Neural cell (in vitro differentiated cells): ENCODE data around the gene HOMEZ.

Experiments
- EZH2 ChIP-seq: fragments of 200-600, 300-800 bp; shearing (Covaris generic), sonication (generic); IDR thresholded peaks from 2 replicates; pipeline ENCODE4 v1.6.1; 2014; ENCODE audit warnings: antibody characterized with exemption, low read length, borderline replicate concordance, mild to moderate bottlenecking; ENCODE audit not compliant: insufficient read depth, poor library complexity, severe bottlenecking
- POLR2AphosphoS5 ChIP-seq: IDR thresholded peaks from 2 replicates; pipeline ENCODE4 v1.6.1; 2012
- RAD21 ChIP-seq: fragments of 450-650 bp; conservative IDR thresholded peaks from 2 replicates; pipeline ENCODE4 v1.6.1; 2014; ENCODE audit warnings: antibody characterized with exemption, mild to moderate bottlenecking, moderate library complexity
- TAF1 ChIP-seq: IDR thresholded peaks from 2 replicates; pipeline ENCODE4 v1.6.1; 2012; ENCODE audit warnings: low read depth
- TF ChIP-seq, protein P1 (sequence below): fragments of 450-650 bp; IDR thresholded peaks from 2 replicates; pipeline ENCODE4 v1.5.1; 2014; ENCODE audit warnings: antibody characterized with exemption, mild to moderate bottlenecking, moderate library complexity; ENCODE audit not compliant: poor library complexity, severe bottlenecking
- TF ChIP-seq, protein P2 (sequence below): IDR thresholded peaks from 2 replicates; pipeline ENCODE4 v1.6.1; 2012; ENCODE audit warnings: borderline replicate concordance

DNA sequence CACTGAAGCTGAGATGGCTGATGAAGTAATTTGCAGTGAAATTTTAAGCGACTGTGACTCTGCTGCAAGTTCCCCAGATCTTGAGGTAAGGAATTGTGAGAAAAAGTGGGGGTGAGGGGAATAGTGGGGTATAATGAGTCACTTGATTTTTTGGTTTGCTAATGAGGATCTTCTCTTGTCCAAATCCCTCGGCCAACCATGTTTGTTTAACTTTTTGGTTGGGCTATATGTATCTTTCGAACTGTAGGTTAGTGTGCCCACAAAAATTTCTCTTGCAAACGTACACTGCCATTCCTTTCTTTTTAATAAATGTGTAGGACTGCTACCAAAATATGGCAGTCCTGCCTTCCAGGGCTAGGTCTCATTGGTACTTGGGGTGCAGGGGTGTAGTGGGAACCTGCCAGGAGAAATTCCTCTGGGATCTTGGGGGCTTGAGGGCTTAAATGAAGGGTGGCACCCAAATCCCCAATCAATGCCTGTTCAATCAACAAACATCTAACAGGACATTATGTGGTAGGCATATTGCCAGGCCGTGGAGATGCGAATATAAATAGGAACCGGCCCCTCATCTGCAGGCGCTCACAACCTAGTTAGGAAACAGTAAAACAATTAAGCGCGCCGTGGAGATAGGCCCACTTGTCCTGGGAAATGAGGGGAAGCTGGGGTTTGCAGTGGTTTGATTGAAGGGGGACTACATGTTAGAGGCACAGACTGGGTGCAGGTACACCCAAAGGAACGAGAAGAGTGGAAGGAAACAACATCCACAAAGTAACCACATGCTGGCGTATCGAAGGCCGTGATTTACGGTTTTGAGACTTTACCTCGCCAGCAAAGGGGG, 34.0 kb upstream of the HOMEZ start:
- TF ChIP-seq EZH2 (no peak), TAF1 (no peak), POLR2AphosphoS5 (no peak), RAD21 (no peak)
- TF ChIP-seq, protein P1, sequence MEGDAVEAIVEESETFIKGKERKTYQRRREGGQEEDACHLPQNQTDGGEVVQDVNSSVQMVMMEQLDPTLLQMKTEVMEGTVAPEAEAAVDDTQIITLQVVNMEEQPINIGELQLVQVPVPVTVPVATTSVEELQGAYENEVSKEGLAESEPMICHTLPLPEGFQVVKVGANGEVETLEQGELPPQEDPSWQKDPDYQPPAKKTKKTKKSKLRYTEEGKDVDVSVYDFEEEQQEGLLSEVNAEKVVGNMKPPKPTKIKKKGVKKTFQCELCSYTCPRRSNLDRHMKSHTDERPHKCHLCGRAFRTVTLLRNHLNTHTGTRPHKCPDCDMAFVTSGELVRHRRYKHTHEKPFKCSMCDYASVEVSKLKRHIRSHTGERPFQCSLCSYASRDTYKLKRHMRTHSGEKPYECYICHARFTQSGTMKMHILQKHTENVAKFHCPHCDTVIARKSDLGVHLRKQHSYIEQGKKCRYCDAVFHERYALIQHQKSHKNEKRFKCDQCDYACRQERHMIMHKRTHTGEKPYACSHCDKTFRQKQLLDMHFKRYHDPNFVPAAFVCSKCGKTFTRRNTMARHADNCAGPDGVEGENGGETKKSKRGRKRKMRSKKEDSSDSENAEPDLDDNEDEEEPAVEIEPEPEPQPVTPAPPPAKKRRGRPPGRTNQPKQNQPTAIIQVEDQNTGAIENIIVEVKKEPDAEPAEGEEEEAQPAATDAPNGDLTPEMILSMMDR = no peak
- TF ChIP-seq, protein P2, sequence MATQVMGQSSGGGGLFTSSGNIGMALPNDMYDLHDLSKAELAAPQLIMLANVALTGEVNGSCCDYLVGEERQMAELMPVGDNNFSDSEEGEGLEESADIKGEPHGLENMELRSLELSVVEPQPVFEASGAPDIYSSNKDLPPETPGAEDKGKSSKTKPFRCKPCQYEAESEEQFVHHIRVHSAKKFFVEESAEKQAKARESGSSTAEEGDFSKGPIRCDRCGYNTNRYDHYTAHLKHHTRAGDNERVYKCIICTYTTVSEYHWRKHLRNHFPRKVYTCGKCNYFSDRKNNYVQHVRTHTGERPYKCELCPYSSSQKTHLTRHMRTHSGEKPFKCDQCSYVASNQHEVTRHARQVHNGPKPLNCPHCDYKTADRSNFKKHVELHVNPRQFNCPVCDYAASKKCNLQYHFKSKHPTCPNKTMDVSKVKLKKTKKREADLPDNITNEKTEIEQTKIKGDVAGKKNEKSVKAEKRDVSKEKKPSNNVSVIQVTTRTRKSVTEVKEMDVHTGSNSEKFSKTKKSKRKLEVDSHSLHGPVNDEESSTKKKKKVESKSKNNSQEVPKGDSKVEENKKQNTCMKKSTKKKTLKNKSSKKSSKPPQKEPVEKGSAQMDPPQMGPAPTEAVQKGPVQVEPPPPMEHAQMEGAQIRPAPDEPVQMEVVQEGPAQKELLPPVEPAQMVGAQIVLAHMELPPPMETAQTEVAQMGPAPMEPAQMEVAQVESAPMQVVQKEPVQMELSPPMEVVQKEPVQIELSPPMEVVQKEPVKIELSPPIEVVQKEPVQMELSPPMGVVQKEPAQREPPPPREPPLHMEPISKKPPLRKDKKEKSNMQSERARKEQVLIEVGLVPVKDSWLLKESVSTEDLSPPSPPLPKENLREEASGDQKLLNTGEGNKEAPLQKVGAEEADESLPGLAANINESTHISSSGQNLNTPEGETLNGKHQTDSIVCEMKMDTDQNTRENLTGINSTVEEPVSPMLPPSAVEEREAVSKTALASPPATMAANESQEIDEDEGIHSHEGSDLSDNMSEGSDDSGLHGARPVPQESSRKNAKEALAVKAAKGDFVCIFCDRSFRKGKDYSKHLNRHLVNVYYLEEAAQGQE = no peak
